Neural cell (in vitro differentiated cells): ENCODE results near the gene MRPS18A.

Experiments
- CTCF ChIP-seq: fragments of 450-650 bp; IDR thresholded peaks from 2 replicates; pipeline ENCODE4 v1.5.1; 2014; ENCODE audit warnings: antibody characterized with exemption, mild to moderate bottlenecking, moderate library complexity; ENCODE audit not compliant: poor library complexity, severe bottlenecking
- EP300 ChIP-seq: fragments of 450-650 bp; conservative IDR thresholded peaks from 2 replicates; pipeline ENCODE4 v1.6.1; 2014; ENCODE audit warnings: antibody characterized with exemption, mild to moderate bottlenecking, moderate library complexity; ENCODE audit not compliant: poor library complexity, severe bottlenecking
- EZH2 ChIP-seq: fragments of 200-600, 300-800 bp; shearing (Covaris generic), sonication (generic); IDR thresholded peaks from 2 replicates; pipeline ENCODE4 v1.6.1; 2014; ENCODE audit warnings: antibody characterized with exemption, low read length, borderline replicate concordance, mild to moderate bottlenecking; ENCODE audit not compliant: insufficient read depth, poor library complexity, severe bottlenecking
- MXI1 ChIP-seq: fragments of 450-650 bp; conservative IDR thresholded peaks from 2 replicates; pipeline ENCODE4 v1.6.1; 2014; ENCODE audit warnings: antibody characterized with exemption, mild to moderate bottlenecking; ENCODE audit not compliant: poor library complexity, severe bottlenecking
- POLR2AphosphoS5 ChIP-seq: IDR thresholded peaks from 2 replicates; pipeline ENCODE4 v1.6.1; 2012
- RAD21 ChIP-seq: fragments of 450-650 bp; conservative IDR thresholded peaks from 2 replicates; pipeline ENCODE4 v1.6.1; 2014; ENCODE audit warnings: antibody characterized with exemption, mild to moderate bottlenecking, moderate library complexity
- REST ChIP-seq: IDR thresholded peaks from 2 replicates; pipeline ENCODE4 v1.6.1; 2012; ENCODE audit warnings: borderline replicate concordance
- SMC3 ChIP-seq: fragments of 450-650 bp; conservative IDR thresholded peaks from 2 replicates; pipeline ENCODE4 v1.6.1; 2014; ENCODE audit warnings: antibody characterized with exemption, mild to moderate bottlenecking, moderate library complexity; ENCODE audit not compliant: poor library complexity
- TAF1 ChIP-seq: IDR thresholded peaks from 2 replicates; pipeline ENCODE4 v1.6.1; 2012; ENCODE audit warnings: low read depth

GRCh38 chr6:43720999-43721398 is 33.4 kb upstream of the MRPS18A start:
- TF ChIP-seq CTCF: no peak
- no peak for TF ChIP-seq POLR2AphosphoS5
- no peak for TF ChIP-seq MXI1
- TF ChIP-seq RAD21: no peak
- TF ChIP-seq REST: no peak
- no peak for TF ChIP-seq EP300
- no peak for TF ChIP-seq EZH2
- TF ChIP-seq TAF1: no peak
- no peak for TF ChIP-seq SMC3
